Endothelial cell of umbilical vein (primary cell): ENCODE measurements around the gene SDHC. TPM values are rescaled to one million over a fixed set of nuclear protein-coding genes. Genes with fewer than 3 reads are reported as not detected.

ENCODE experiments used
- BruUV-seq: library from RNA; stranded (reverse); fragments of 400-500 nt; replicated peaks from 2 replicates; lab custom pipeline; 2021; lab: Mats Ljungman, UMichigan
- CTCF ChIA-PET: fragments of 300-600, 350-600 bp; sonication (Branson Sonifier 250); formaldehyde crosslinking; loops from one replicate; lab custom pipeline; 2021; ENCODE audit warnings: antibody characterized with exemption, inconsistent platforms; lab: Charles Lee
- POLR2A ChIA-PET: fragments of 300-600, 350-600 bp; sonication (Branson Sonifier 250); formaldehyde crosslinking; loops from one replicate; lab custom pipeline; 2021; ENCODE audit warnings: antibody characterized with exemption, inconsistent platforms; lab: Charles Lee
- DNase-seq: peaks from one replicate; pipeline ENCODE4 v3.0.0-alpha.2; 2011; ENCODE audit warnings: low read depth, low spot score
- FAIRE-seq: peaks from 2 replicates; lab custom pipeline; 2011; peaks lifted over from hg19 to GRCh38; lab: Jason Lieb, UNC
- H2AFZ ChIP-seq: 2 replicates; pipeline ENCODE4 v1.6.0; 2012; ENCODE audit warnings: low read depth, low read length, control low read depth, inconsistent platforms
- H3K27ac ChIP-seq: 2 replicates; pipeline ENCODE4 v1.5.1; 2011; ENCODE audit warnings: low read depth, mild to moderate bottlenecking, control low read depth, low read length, moderate library complexity; ENCODE audit not compliant: insufficient read depth
- H3K27me3 ChIP-seq, 2 experiments: 2 replicates each; pipeline versions ENCODE4 v1.6.0 to v1.6.1; 2011; ENCODE audit warnings: low read length in 2 of 2, mixed read lengths in 1 of 2; ENCODE audit not compliant: control insufficient read depth in 2 of 2, insufficient read depth in 2 of 2
- H3K36me3 ChIP-seq, 2 experiments: 2 replicates in 1 of 2; 3 replicates in 1 of 2; pipeline ENCODE4 v1.5.1; 2011; ENCODE audit warnings: low read length in 2 of 2, mild to moderate bottlenecking in 1 of 2, moderate library complexity in 1 of 2; ENCODE audit not compliant: control insufficient read depth in 2 of 2, insufficient read depth in 2 of 2; ENCODE audit errors: extremely low read depth in 1 of 2
- H3K4me1 ChIP-seq: 3 replicates; pipeline ENCODE4 v1.5.1; 2011; ENCODE audit warnings: mild to moderate bottlenecking, low read length; ENCODE audit not compliant: control insufficient read depth, insufficient read depth; ENCODE audit errors: extremely low read depth
- H3K4me2 ChIP-seq: 2 replicates; pipeline ENCODE4 v1.6.1; 2011; ENCODE audit warnings: low read length, control low read depth, mixed read lengths; ENCODE audit not compliant: insufficient read depth
- H3K4me3 ChIP-seq, 3 experiments: fragments of 200-600 bp in 1 of 3; sonication (generic), shearing (Covaris generic) in 1 of 3; replicated peaks in 1 of 3; 2 replicates each; pipeline ENCODE4 v1.5.1; 2011 to 2016; ENCODE audit warnings: control low read depth in 3 of 3, low read length in 3 of 3, mild to moderate bottlenecking in 2 of 3, inconsistent platforms in 1 of 3, low read depth in 1 of 3, moderate library complexity in 1 of 3; ENCODE audit not compliant: insufficient read depth in 1 of 3
- H3K79me2 ChIP-seq: 2 replicates; pipeline ENCODE4 v1.6.0; 2012; ENCODE audit warnings: low read length, inconsistent platforms; ENCODE audit not compliant: control insufficient read depth, insufficient read depth
- H3K9ac ChIP-seq: replicated peaks from 2 replicates; pipeline ENCODE3; 2011; ENCODE audit warnings: low read length, control low read depth; ENCODE audit not compliant: insufficient read depth; ENCODE audit errors: extremely low read depth
- H3K9me1 ChIP-seq: replicated peaks from 3 replicates; pipeline ENCODE4 v1.6.0; 2011; ENCODE audit warnings: mild to moderate bottlenecking, low read length; ENCODE audit not compliant: control insufficient read depth, insufficient read depth; ENCODE audit errors: extremely low read depth
- H3K9me3 ChIP-seq: replicated peaks from 2 replicates; pipeline ENCODE4 v1.5.1; 2012; ENCODE audit warnings: low read length, inconsistent platforms; ENCODE audit not compliant: control insufficient read depth, insufficient read depth
- H4K20me1 ChIP-seq: replicated peaks from 2 replicates; pipeline ENCODE3; 2011; ENCODE audit warnings: mild to moderate bottlenecking, low read length; ENCODE audit not compliant: control insufficient read depth, insufficient read depth; ENCODE audit errors: extremely low read depth
- CTCF ChIP-seq, 2 donors: IDR thresholded peaks; 1 replicate in 1 of 2; 2 replicates in 1 of 2; pipeline ENCODE4 v1.5.1; 2011; ENCODE audit warnings: low read length in 2 of 2, mild to moderate bottlenecking in 2 of 2, moderate library complexity in 2 of 2, control low read depth in 1 of 2, inconsistent platforms in 1 of 2, low read depth in 1 of 2; ENCODE audit not compliant: insufficient read depth in 1 of 2; ENCODE audit errors: extremely low read depth in 1 of 2
- EZH2 ChIP-seq: IDR thresholded peaks from 2 replicates; pipeline ENCODE4 v1.6.1; 2012; ENCODE audit warnings: borderline replicate concordance, low read depth, mild to moderate bottlenecking, moderate library complexity, low read length, inconsistent platforms; ENCODE audit not compliant: severe bottlenecking
- FOS ChIP-seq: IDR thresholded peaks from 2 replicates; pipeline ENCODE4 v1.6.1; 2011; ENCODE audit warnings: mild to moderate bottlenecking, low read length, moderate library complexity, borderline replicate concordance; ENCODE audit not compliant: insufficient read depth
- GATA2 ChIP-seq: IDR thresholded peaks from 2 replicates; pipeline ENCODE4 v1.7.0; 2011; ENCODE audit warnings: low read depth, mild to moderate bottlenecking, moderate library complexity, mixed read lengths, low read length; ENCODE audit not compliant: insufficient read length, insufficient read depth
- JUN ChIP-seq: IDR thresholded peaks from 2 replicates; pipeline ENCODE4 v1.6.1; 2011; ENCODE audit warnings: borderline replicate concordance, low read depth; ENCODE audit not compliant: insufficient read length, insufficient read depth
- MAX ChIP-seq: IDR thresholded peaks from 2 replicates; pipeline ENCODE4 v1.6.1; 2011; ENCODE audit not compliant: insufficient read depth, insufficient read length
- MYC ChIP-seq: IDR thresholded peaks from one replicate; pipeline ENCODE4 v1.6.1; 2011; ENCODE audit warnings: mild to moderate bottlenecking, low read depth, low read length
- POLR2A ChIP-seq: IDR thresholded peaks from 2 replicates; pipeline ENCODE4 v1.6.1; 2012; ENCODE audit warnings: low read depth, mild to moderate bottlenecking, control low read depth, low read length
- POLR2AphosphoS5 ChIP-seq: IDR thresholded peaks from 2 replicates; pipeline ENCODE4 v1.6.1; 2012; ENCODE audit warnings: low read depth, mild to moderate bottlenecking, control low read depth, low read length, moderate library complexity; ENCODE audit not compliant: insufficient read depth
- dilution Hi-C: fragments of 300-500 bp; cut with MboI; formaldehyde crosslinking; loops from one replicate; pipeline ENCODE4 v1.15.0; 2019; ENCODE audit warnings: low sequenced_read_pairs; ENCODE audit not compliant: extremely low pct_ligation_motif_present
- intact Hi-C: fragments of 100-400 bp; cut with micrococcal nuclease; formaldehyde crosslinking; loops from one replicate; pipeline ENCODE4 v1.10.0; 2022
- polyA plus RNA-seq, 4 experiments: library from polyadenylated mRNA; depleted of rRNA in 3 of 4; stranded (reverse) in 3 of 4; unstranded in 1 of 4; fragments of >200 nt; gene quantifications; 2 replicates each; pipeline versions ENCODE4 v1.2.1 to v1.2.3, GENCODE V29; 2011 to 2012; ENCODE audit warnings: missing spikeins in 1 of 4
- total RNA-seq: library from RNA; stranded (reverse); gene quantifications from 2 replicates; pipeline ENCODE4 v1.2.3, GENCODE V29; 2021

The SDHC gene
- total and polyA plus RNA-seq, 2 donors (not counting 3 experiments of a cell fraction or from before 2014, with no cell fraction given), result 148 to 279 TPM

GRCh38 chr1:161407451-161407985 lies 93.3 kb downstream of the SDHC start:
- Histone ChIP-seq H3K27me3 (peaks cover 0 to 2% of the 10 kb centered on the region in 2 experiments), H3K9me1 (no peaks in the 10 kb centered on the region), H3K4me1 (no peaks in the 10 kb centered on the region), H3K4me2 (no peak overlapping the region), H3K4me3 (no peak overlapping the region), H4K20me1 (no peaks in the 10 kb centered on the region), H3K9me3 (no peaks in the 10 kb centered on the region), H3K79me2 (no peaks in the 10 kb centered on the region), H3K27ac (no peak overlapping the region), H3K36me3 (no peaks in the 10 kb centered on the region), H2AFZ (no peak overlapping the region), H3K9ac (no peak overlapping the region)
- TF ChIP-seq POLR2AphosphoS5 (no peak), MYC (no peak), CTCF (IDR thresholded peaks at IDR 0.05; ENCODE audit: extremely low read depth in 1 of 2, insufficient read depth in 1 of 2, low read depth in 1 of 2, low read length in 2 of 2) (no peak), MAX (no peak), FOS (no peak), GATA2 (no peak), EZH2 (no peak), POLR2A (no peak), JUN (no peak)
- DNase-seq (no peak), FAIRE-seq (no peak)
- intact Hi-C loops, result no loop called here
- dilution Hi-C loops, result no loop called here
- CTCF ChIA-PET, result no interaction called here
- no TSS peak for BruUV-seq
- POLR2A ChIA-PET, result no interaction called here
